ENCODE results near the gene GNAO1.
A peak's percentile ranks its signal among the peaks of the same experiment; 100 is the strongest.

The GNAO1 gene

GRCh38 chr16:56339431-56340195 lies 148.3 kb downstream of the GNAO1 start:
- no peak for ATAC-seq
- Mint-ChIP-seq H3K4me1 (peaks cover 7% of the 10 kb centered on the region), H3K27me3 (no peaks in the 10 kb centered on the region), H3K36me3 (no peaks in the 10 kb centered on the region), H3K4me3 (no peak overlapping the region), H3K9me3 (no peaks in the 10 kb centered on the region), H3K27ac (no peak overlapping the region)

- Mint-ChIP-seq H3K27ac (no peak overlapping the region), H3K4me3 (no peak overlapping the region), H3K36me3 (no peaks in the 10 kb centered on the region)
Observed at GRCh38 chr16:56340416-56340815, 149.1 kb downstream of the GNAO1 start.

GRCh38 chr16:56340864-56341365 lies 149.6 kb downstream of the GNAO1 start:
- no peak overlapping the region for H3K4me3 Mint-ChIP-seq
- H3K4me1 Mint-ChIP-seq: peaks cover 7% of the 10 kb centered on the region
- H3K9me3 Mint-ChIP-seq: no peaks in the 10 kb centered on the region
- H3K27me3 Mint-ChIP-seq: no peaks in the 10 kb centered on the region
- H3K27ac Mint-ChIP-seq: no peak overlapping the region
- H3K36me3 Mint-ChIP-seq: no peaks in the 10 kb centered on the region
- ATAC-seq: no peak

More at GRCh38 chr16:56340416-56340815, 149.1 kb downstream of the GNAO1 start:
- H3K9me3 Mint-ChIP-seq: no peaks in the 10 kb centered on the region
- no peaks in the 10 kb centered on the region for H3K27me3 Mint-ChIP-seq
- no peak for ATAC-seq
- H3K4me1 Mint-ChIP-seq: peaks cover 7% of the 10 kb centered on the region

DNA sequence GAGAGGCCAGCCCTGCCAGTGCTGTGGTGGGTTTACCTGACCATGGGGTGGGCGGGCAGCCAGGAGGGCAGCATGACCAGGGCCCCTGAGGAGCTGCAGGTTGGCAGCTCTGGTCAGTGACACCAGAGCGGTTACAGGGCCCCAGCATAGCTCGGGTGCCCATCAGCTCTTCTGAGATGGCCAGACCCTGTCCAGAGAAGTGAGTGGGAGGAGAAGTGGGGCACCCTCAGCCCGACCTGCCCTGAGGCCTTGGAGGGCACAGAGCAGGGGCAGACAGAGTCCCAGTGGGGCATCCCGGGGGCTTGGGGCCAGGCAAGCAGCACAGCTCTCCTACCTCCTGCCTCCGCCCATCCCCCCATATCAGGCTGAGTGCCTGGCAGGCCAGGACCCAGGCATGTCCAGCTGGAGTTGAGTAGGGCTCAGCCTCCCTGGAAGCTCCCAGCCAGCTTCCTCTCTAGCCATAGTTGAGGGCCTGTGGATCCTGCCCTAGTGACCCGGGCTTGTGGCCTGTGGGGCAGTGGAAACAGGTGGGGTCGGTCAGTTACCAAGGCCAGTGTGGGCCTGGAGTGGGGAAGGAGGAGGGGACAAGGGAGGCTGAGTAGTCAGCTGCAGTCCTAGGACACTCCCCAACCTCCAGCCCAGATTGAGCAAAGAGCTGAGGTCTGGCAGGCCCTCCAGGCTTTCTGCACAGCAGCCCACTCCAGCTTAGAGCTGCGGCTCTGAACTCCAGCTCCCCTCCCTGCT lies 150.5 kb downstream of the GNAO1 start:
- Mint-ChIP-seq H3K27me3 (no peaks in the 10 kb centered on the region), H3K9me3 (no peaks in the 10 kb centered on the region), H3K4me3 (no peak overlapping the region), H3K36me3 (no peaks in the 10 kb centered on the region), H3K4me1 (peaks cover 7% of the 10 kb centered on the region), H3K27ac (no peak overlapping the region)
- no peak for ATAC-seq

GRCh38 chr16:56343661-56344517 lies 152.6 kb downstream of the GNAO1 start:
- no peaks in the 10 kb centered on the region for H3K27me3 Mint-ChIP-seq
- no peaks in the 10 kb centered on the region for H3K4me1 Mint-ChIP-seq
- H3K9me3 Mint-ChIP-seq: no peaks in the 10 kb centered on the region
- H3K27ac Mint-ChIP-seq: no peak overlapping the region
- no peak overlapping the region for H3K4me3 Mint-ChIP-seq
- H3K36me3 Mint-ChIP-seq: no peaks in the 10 kb centered on the region
- no peak for ATAC-seq

- Mint-ChIP-seq H3K27me3 (peaks cover 4% of the 10 kb centered on the region), H3K9me3 (no peaks in the 10 kb centered on the region), H3K36me3 (no peaks in the 10 kb centered on the region), H3K4me3 (no peak overlapping the region), H3K27ac (no peak overlapping the region), H3K4me1 (no peaks in the 10 kb centered on the region)
- no peak for ATAC-seq
Observed at GRCh38 chr16:56344518-56345405, 153.5 kb downstream of the GNAO1 start.

GRCh38 chr16:56345406-56346050 lies 154.2 kb downstream of the GNAO1 start:
- Mint-ChIP-seq H3K9me3 (no peaks in the 10 kb centered on the region), H3K27ac (no peak overlapping the region), H3K27me3 (peaks cover 9% of the 10 kb centered on the region), H3K4me3 (no peak overlapping the region), H3K4me1 (no peaks in the 10 kb centered on the region), H3K36me3 (no peaks in the 10 kb centered on the region)
- no peak for ATAC-seq

DNA sequence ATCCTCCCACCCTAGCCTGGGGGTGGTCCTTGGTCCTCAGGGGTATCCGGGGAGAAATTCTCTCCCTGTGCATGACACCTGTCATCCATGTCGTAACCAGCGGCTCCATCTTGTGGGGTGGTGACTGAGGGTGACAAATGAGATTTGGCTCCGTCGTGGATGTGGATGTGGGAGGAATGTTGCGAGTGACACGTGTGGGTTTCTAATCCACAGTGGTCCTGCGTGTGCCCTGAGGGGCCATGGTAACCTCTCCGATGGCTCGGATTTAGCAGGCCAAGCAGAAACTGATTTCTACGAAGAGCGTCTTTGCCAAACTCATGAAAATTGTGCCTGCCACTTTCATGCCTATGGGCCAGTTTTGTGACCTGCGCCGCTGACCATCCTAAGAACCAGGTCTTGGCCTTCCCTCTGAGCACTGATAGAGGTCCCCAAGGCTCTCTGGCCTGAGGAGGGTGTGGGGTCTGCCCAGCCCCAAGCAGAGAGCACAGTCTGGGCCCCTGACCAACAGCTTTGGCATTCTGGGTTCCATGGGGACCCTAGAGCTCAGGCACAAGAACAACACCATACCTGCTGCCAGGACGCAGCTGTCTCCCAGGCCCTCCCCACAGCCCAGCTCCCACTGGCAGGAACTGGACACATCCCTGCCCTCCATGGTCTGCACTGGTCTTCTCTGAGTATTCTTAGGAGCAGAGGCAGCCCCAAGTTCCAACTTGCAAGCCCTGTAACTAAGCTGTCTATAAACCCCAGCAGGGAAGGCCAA lies 155.0 kb downstream of the GNAO1 start:
- H3K27ac Mint-ChIP-seq: no peak overlapping the region
- peaks cover 14% of the 10 kb centered on the region for H3K27me3 Mint-ChIP-seq
- no peak overlapping the region for H3K4me3 Mint-ChIP-seq
- H3K36me3 Mint-ChIP-seq: no peaks in the 10 kb centered on the region
- no peaks in the 10 kb centered on the region for H3K9me3 Mint-ChIP-seq
- H3K4me1 Mint-ChIP-seq: no peaks in the 10 kb centered on the region
- ATAC-seq: no peak

- Mint-ChIP-seq H3K4me1 (no peaks in the 10 kb centered on the region), H3K36me3 (no peaks in the 10 kb centered on the region), H3K27ac (no peak overlapping the region), H3K27me3 (peaks cover 23% of the 10 kb centered on the region), H3K4me3 (no peak overlapping the region), H3K9me3 (no peaks in the 10 kb centered on the region)
- ATAC-seq: no peak
Observed at GRCh38 chr16:56347166-56347565, 155.9 kb downstream of the GNAO1 start.

- no peak overlapping the region for H3K27ac Mint-ChIP-seq
- H3K9me3 Mint-ChIP-seq: no peaks in the 10 kb centered on the region
- no peaks in the 10 kb centered on the region for H3K4me1 Mint-ChIP-seq
- H3K4me3 Mint-ChIP-seq: no peak overlapping the region
- H3K27me3 Mint-ChIP-seq: peaks cover 26% of the 10 kb centered on the region
- no peaks in the 10 kb centered on the region for H3K36me3 Mint-ChIP-seq
- ATAC-seq: peak; percentile 40
Observed at GRCh38 chr16:56347670-56348069, 156.4 kb downstream of the GNAO1 start.

DNA sequence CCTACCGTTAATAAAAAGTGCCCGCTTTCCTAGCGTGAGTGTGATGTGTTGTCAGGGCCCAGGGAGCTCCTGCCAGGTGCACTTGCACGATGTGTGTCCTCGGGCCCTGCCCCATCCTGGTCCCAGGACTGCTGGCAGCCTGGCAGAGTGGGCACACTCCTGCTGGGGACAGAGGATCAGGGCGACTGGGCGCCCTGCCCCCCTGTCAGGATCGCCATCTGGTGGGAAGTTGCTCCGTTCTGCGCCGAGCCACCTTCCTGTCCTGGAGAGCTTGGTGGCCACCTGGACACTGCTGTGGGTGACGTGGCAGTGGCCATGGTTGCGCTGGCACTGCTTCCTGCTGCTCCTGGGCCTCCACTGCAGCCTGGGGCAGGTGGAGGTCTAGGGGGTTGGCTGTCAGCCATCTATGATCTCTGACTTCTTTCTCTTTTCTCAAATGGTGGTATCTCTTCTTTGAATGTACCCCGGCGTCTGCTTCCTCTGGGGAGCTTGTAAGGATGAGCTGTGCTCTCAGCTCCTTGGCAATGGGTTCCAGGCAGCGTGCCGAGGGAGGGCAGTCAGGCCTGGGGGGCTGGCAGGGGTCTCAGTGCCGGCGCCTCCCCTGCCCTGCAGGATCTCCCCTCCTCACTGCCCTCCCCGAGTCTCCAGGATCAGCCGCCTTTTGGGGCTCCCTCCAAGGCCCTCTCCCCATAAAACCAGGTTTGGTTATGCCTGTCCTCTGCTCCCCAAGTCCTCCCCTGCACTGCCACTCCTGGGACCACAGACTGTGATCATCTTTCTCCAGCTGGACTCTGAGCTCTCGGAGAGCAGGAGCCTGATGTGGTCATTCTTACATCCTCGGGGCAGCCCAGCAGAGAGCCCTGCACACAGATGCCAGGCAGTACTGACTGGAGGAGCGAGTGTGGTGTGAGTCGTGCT lies 157.1 kb downstream of the GNAO1 start:
- H3K27me3 Mint-ChIP-seq: peaks cover 26% of the 10 kb centered on the region
- H3K4me3 Mint-ChIP-seq: no peak overlapping the region
- H3K9me3 Mint-ChIP-seq: no peaks in the 10 kb centered on the region
- H3K4me1 Mint-ChIP-seq: no peaks in the 10 kb centered on the region
- no peak for ATAC-seq
- H3K27ac Mint-ChIP-seq: no peak overlapping the region
- H3K36me3 Mint-ChIP-seq: no peaks in the 10 kb centered on the region

- Mint-ChIP-seq H3K27ac (no peak overlapping the region), H3K4me3 (no peak overlapping the region)
- ATAC-seq: no peak
Observed at GRCh38 chr16:56349086-56349415, 157.8 kb downstream of the GNAO1 start.

GRCh38 chr16:56349711-56350161 lies 158.4 kb downstream of the GNAO1 start:
- Mint-ChIP-seq H3K27ac (no peak overlapping the region), H3K36me3 (no peaks in the 10 kb centered on the region), H3K9me3 (no peaks in the 10 kb centered on the region), H3K27me3 (peaks cover 26% of the 10 kb centered on the region), H3K4me1 (no peaks in the 10 kb centered on the region), H3K4me3 (no peak overlapping the region)
- no peak for ATAC-seq

More at GRCh38 chr16:56349086-56349415, 157.8 kb downstream of the GNAO1 start:
- Mint-ChIP-seq H3K4me1 (no peaks in the 10 kb centered on the region), H3K9me3 (no peaks in the 10 kb centered on the region), H3K36me3 (no peaks in the 10 kb centered on the region), H3K27me3 (peaks cover 26% of the 10 kb centered on the region)

Data from stimulated activated memory B cell treated with anti-CD40 and anti-IgM and Interleukin-4, amounts not matched to agents 10 μg/mL and 1 μg/mL and 100 μg/mL, for 72 hours (primary cell).